Measurements from ENCODE around the gene FREM1. TPM values are rescaled to one million over a fixed set of nuclear protein-coding genes. Genes with fewer than 3 reads are reported as not detected.
A peak's percentile ranks its signal among the peaks of the same experiment; 100 is the strongest.

The FREM1 gene
- polyA plus RNA-seq, 4 donors: 168 to 177 (median 176) TPM

DNA sequence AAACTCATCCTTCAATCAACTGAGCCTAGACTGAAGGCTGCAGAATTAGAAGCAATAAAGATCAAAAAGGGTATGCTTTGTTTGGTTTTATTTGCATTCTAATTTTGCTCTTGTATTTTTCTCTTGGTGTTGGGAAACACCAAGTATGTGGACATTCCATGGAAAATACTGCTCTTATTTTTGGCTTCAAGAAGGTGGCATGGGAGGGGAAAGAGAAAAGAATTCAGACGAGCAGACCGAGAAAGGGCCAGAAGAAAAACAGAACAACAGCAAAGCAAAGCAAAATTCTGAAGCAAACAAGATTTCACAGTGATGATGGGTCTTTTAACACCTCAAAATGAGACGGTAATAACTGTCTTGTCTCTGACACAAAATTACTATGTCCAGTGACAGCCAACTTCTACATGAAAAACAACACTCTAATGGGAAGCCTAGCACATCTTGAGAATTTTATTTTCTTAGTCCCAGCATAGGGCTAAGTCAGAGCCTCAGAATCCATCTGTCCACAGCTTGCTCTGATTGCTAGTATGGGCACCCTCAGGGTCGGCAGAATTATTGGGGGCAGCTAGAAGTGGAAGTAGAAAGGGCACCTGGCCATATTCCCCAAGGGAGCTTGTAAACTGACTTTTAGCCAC, 26.8 kb downstream of the FREM1 start:
- DNase-seq (ENCODE audit: low read depth in 4 of 4, low spot score in 3 of 4): no peak

DNA sequence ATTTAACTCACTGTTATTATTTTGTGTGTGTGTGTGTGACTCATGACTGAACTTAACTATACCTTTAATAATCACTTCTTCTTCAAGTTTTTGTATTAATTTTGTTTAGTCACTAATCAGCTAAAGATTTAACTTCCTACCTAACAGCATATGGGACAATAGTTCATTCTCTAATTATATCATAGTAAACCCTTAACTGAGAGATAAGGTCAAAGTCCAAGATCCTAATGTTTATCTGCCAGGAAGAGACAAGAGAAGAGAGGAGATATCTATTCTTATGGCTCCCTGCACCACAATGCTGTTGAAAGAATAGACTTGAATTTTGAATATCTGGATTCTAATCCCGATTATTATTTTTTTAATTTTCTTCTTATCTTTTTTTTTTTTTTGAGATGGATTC, 28.1 kb downstream of the FREM1 start:
- DNase-seq (ENCODE audit: low read depth in 4 of 4, low spot score in 3 of 4): no peak

DNA sequence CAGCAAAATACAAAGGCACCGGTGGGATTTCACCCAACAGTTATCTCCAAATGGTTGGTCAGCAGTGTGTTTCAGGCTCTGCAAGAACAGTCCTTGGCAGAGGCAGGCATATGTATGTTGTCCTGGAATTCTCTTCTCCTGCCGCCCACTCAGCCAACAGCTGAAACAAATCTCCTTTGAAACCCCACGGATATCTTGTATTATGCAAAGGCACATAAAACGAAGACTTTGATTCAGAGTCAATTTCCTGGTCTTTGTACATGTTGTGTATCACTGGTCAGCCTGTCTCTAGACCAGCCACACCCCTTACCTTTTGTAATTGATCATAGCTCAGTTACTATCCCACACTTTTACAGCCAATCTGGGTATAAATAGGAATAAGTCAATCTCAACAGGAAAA, 29.2 kb downstream of the FREM1 start:
- no peak for DNase-seq (ENCODE audit: low read depth in 4 of 4, low spot score in 3 of 4)

DNA sequence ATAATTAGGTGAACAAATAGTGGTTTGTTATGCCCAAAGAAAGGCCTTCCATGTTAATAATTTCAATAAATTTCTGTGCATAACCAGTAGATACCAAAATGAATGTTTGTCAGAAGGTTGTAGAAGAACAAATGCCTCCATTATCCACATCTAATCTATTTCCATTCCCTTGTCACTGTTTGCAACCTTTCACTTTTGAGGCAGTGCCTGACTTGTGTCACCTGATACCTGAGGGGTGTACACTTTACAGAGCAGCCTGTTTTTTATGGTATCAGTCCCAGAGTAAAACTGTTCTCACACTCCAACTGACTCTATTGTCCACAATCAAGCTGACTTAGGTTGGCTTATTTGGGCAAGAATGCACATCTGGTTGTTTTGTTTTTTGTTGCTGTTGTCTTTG, 40.1 kb downstream of the FREM1 start:
- DNase-seq (ENCODE audit: low read depth in 4 of 4, low spot score in 3 of 4): no peak

DNA sequence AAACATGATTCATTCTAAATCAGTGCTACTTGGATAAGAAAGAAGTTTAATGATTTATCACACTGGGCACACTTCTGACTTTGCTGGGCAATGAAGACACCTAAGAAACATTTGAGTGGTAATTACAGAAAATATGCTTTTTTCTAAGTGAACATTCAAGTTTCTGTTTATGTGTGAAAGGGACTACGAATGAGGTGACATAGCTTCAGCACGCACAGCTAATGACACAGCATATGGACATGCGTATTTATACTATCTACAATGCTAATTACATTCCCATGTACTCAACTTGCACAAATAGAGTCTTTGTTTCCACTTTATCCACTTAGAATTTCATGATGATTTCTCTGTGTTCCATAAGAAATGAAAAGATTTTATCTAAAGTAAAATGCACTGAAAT, 40.6 kb downstream of the FREM1 start:
- DNase-seq (ENCODE audit: low read depth in 4 of 4, low spot score in 3 of 4): no peak

DNA sequence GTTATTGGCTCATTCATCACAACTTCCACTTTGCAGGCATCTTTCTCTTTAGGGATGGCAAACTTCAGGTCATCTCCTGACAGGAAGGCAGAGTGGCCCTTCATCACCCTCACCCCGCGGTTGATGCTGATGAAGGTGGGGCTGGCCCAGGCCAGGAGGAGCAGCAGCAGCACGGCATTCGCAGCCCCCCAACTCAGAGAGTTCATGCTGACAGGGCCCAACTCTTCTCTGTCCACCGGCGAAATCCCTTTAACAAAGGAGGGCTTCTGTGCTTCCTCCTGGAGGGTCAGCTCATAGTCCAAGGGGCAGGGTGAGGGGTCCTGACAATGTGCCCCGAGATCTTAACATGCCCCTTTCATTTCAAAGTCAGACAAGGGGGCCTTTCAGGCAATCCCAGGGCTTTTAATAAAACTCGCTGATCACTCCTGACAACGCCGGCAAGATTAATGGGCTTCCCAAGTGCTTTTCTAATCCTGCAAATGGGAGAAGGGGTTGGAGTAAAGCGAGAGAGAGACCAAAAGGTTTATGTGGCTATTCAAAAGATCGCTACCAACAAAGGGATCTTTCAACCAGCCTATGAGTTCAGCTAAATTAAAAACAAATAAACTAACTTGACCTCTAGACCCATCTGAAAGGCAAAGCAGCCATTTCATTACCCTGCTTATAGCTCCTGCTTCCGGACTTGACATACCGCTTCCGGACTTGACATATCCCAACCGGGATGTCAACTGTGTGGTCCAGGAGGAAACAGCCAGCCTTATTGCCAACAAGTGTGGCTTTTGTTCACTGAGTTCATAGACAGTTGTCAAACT, 41.2 kb downstream of the FREM1 start:
- peak; percentile 42 to 74 (median 60) for DNase-seq (ENCODE audit: low read depth in 4 of 4, low spot score in 3 of 4)

DNA sequence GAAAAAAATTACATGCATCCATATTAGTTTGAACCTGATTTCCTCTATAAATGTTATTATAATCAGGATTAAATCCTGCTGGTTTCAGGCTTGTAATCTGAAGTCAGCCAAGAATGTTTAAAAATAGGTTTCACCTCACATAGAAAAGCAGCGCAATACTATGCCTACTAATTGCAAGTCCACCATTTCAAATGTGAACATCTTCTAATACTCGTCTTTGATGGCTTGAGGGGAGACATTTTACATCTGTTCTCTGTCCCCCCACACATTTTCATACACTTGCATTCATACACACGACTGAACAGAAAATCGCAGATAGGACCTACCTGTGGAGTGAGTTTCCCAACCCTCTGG, 41.8 kb downstream of the FREM1 start:
- no peak for DNase-seq (ENCODE audit: low read depth in 4 of 4, low spot score in 3 of 4)

DNA sequence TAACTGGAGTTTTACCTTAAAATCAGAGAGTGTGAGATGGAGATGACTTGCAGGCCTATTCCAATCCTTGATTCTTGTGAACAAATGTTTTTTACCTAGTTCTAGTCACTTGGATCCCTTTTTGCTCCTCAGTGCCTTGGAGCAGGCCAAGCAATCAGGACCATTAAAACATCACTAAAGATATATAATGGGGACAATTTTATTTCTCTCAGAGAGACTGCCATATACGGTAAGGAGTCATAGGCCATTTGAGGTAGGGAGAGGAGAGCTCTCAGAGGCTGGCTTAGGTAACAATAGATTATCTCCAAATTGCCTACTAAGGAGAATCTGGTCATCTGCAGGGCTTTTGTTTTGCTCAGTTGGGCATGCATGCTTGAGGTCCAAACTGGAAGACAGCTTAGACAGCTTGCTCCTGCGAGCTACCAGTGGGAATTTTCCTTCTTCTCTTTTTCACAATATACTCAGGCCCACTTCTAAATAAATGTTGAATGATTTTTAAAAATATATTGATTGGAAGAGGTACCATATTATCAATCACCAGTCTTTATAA, 44.0 kb downstream of the FREM1 start:
- no peak for DNase-seq (ENCODE audit: low read depth in 4 of 4, low spot score in 3 of 4)

DNA sequence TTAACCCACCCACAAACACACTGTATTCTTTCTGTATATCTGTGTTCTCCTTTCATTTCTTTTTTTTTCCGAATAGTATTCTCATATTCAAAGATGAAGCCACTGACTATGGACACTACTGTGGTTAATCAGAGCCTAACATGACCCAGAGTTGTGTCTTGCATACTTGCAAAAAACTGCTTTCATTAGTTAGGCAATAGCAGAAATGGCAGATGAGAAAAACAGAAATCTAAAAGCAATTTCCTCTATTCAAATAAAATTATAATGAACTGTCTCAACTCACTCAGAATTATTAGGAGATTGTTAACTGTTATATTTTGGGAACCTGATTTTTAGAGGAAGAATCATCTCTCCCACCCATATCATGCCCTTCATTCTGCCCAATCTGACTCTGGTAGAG, 45.9 kb downstream of the FREM1 start:
- DNase-seq (ENCODE audit: low read depth in 4 of 4, low spot score in 3 of 4): no peak

DNA sequence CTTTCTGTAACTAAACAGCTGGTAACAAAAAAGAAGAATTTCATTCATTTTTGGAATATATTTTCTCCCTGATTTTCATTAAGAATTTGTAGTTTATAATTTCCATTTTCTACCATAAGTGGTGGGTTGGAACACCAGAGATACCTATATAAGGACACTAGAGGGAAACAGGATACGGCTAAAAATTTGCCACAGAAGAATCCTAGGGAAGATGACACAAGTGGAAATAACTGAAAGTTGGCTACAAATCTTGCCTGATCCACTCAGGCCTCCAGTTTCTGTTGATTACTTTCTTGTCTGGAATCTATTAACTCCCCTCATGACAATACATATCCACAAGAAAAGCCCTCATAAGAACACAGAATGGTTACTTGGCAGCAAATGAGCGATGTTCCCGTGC, 46.8 kb downstream of the FREM1 start:
- no peak for DNase-seq (ENCODE audit: low read depth in 4 of 4, low spot score in 3 of 4)

DNA sequence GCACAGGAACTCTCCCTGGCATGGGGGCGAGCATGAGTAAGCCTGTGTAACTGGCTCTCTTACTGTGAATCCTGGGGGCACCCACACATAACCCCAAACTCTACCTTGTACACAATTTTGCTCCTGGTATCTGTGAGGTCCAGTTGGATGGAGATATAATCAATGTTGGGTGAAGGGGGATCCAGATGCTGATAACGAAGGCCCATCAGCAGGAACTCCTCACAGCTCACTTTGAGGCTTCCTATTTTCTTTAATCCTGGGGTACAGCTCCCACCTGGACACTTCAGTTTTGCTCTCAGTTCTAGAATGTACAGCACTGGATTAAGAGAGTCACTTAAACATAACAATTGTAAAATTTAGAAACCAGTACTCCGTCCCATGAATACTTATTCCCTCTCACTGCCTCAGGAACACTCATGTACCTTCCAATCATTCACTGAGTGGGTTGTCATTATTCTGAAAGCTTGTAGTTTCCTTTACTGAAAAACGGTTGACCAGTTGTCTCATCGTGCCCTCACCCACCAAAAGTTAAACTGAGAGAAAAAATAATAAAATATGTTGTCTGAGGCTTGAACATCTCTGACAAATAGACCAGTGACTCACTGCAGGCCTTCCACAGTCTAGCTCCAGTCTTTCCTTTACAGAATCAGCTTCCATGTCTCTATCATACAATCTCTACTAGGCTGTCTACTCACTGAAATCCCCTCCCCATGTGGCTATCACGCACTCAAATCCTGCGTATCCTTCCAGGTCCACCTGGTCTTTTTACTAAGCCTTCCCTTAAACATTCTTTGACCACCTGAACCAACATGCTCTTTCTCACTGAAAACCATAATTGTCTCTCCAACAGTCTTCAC, 52.6 kb downstream of the FREM1 start:
- DNase-seq (ENCODE audit: low read depth in 4 of 4, low spot score in 3 of 4): no peak

DNA sequence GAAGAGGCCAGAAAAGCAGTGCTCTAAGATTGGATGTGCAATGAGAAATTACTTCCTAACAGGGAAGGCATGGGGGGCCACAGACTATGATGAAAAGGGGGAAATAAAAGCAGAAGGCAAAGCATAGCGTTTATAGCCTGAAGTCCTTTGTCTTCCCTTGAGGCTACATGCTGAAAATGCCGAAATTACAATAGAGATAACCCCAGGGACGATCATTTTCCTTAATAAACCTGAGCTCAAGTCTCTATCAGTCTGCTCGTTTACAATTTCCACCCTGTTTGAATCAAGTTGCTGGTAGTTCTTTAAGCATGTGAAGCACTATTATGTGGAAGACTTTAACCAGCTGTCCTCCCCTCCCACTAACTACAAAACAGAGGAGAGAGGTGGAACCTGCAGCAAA, 60.4 kb downstream of the FREM1 start:
- DNase-seq (ENCODE audit: low read depth in 4 of 4, low spot score in 3 of 4): no peak

DNA sequence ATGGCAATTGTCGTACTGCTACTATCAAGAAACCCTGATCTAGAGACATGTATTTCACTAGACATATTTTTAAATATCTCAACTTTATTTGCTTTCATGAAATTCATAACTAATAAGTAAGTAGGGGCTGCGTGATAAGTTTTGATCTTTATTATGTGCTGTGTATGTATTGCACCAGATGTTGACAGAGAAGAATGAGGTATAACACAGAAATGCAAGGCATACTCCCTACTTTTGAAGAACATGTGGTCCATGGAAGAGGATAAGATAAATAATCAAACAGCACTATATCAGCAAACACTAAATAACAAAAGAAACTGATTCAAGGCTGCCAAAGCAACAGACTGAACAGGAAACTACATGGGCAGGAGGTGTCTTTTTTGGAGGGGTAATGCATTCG, 60.9 kb downstream of the FREM1 start:
- no peak for DNase-seq (ENCODE audit: low read depth in 4 of 4, low spot score in 3 of 4)

DNA sequence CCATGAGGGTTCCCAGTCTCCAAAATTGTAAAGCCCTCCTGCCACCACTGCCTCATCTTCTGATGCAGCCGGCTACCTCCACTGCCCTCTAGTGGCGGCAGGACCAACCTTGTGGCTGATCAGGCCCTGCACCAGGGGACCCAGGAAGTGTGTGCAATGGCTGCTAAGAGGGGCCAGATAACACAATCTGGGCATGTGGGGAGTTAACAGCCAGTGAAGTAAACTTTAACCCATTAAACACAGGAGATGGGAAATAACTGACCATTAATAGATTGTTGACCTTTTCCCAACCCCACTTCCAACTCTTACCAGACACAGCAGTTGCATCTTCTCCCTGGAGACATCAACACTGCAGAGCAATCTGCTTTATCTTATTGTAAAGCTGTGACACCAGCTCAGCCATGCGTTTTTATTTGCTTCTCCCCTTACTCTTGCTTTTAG, 63.3 kb downstream of the FREM1 start:
- no peak for DNase-seq (ENCODE audit: low read depth in 4 of 4, low spot score in 3 of 4)

DNA sequence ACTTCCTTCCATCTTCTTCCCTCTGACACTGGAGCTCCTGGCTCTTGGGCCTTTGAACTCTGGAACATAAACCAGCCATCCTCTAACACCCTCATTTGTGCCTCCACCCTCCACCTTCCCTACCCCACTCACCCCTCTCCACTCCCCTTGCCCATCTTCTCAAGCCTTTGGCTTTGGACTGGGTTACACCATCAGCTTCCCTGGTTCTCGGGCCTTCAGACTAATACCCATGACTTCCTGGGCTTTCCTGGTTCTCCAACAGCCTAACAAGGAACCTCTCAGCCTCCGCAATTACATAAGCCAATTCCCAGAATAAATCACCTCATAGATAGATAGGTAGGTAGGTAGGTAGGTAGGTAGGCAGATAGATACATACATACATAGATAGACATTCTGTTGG, 67.1 kb downstream of the FREM1 start:
- DNase-seq (ENCODE audit: low read depth in 4 of 4, low spot score in 3 of 4): no peak

DNA sequence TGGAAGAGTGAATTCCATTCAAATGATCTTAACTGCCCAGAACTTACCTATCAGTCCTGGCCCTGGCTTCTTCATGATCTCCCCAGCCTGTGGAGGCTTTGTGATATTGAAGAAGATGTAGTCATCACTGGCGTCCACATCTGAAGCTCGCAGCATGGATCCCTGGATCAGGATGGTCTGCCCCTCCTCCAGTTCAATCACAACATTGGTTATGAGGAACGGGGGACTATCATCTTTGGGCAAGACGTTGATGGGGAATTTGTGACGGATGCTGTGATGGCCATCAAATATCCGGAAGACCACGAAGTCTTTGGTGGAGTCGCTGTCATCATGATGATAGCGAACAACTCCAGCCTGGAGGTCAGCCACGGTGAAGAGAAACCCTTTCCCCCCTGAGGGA, 68.0 kb downstream of the FREM1 start:
- no peak for DNase-seq (ENCODE audit: low read depth in 4 of 4, low spot score in 3 of 4)

DNA sequence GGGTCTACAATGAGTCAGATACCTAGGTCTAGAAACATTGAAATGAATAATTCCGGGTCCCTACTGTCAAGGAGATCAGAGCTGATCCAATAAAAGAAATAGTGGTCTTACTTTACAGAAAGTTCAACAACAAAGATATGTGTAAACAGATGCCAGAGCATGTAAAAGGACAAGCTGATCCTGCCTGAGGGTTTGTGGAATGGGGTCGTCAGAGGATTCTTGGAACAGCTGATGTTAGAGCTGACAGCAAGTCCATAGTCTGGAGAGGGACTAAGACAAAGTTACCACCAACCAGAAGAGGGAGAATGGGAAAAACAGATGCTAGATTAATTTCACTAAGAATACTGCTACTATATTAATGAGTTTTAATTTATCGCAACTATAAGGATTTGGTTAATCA, 71.5 kb downstream of the FREM1 start:
- DNase-seq (ENCODE audit: low read depth in 4 of 4, low spot score in 3 of 4): no peak

DNA sequence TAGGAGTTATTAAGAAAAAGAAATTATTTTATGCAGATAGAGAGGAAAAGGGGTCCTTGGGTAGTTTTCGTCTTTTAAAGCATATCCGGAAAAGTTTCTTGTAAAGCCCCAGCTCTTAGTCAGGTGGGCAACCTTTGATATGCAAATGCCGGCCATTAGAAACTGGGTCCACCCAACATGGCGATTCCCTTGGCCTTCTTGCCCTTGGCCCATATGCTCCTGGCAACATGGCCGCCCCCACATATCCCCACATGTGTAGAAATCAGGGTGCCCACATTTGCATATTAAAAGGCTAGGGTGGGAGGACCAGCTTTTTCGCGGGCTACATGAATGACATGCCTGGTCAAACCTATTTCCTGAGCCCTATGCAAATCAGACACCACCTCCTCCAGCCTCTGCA, 73.3 kb downstream of the FREM1 start:
- DNase-seq (ENCODE audit: low read depth in 4 of 4, low spot score in 3 of 4): no peak

DNA sequence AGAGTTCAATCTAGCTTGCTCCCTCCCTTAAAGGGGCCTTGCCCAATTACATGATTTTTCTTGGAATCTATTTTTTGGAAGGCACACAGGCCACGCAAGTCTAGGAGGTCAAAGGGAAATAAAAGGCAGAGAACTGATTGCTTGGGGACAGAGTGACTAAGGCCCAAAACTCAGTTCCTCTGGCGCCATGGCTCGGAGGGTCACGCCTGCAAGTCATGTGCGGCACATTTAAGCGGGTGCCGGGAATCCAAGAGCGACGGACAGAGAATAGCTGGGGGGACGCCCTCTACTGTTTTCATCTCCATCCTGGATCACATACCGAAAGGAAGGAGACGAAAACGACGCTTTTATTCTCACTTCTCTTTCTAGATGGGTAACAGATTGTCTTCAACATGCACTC, 78.6 kb downstream of the FREM1 start:
- no peak for DNase-seq (ENCODE audit: low read depth in 4 of 4, low spot score in 3 of 4)

DNA sequence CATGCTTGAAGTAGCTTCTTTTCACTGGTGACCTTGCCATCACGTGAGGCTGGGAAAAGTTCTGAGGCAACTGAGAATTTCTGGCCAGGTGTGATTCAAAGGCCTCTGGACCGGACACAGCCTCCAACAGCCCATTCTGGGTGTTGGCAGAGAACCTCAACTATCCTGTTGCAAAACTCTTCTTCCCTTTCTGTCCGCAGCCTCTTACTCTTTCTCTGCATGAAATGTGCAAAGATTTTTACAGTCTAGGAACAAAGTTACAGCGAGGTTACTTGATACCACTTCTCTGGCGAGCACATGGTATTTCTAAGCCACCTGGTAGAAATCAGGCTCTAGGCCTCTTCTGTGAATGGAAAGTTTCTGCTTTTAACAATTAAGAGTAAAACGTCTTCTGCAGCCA, 79.2 kb downstream of the FREM1 start:
- no peak for DNase-seq (ENCODE audit: low read depth in 4 of 4, low spot score in 3 of 4)

DNA sequence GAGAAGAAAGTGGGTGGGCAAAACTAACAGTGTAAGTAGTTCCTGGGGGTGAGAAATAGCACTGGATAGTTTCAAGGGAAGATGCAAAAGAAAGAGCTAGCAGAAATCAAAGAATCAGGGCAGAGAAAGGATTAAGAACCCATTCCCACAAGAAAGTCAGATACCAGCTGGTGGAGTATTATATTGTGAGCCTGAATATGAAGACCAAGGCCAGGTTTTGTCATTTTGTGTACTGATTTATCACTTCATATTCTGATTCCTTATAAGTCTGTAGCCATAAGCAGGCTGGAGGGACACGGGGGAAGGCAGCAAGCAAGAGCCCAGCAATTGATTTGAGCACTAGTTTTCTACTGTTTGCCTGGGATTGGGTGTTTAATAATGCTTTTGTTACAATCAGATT, 80.2 kb downstream of the FREM1 start:
- DNase-seq (ENCODE audit: low read depth in 4 of 4, low spot score in 3 of 4): no peak

All from right renal pelvis (tissue), 4 donors.